BE2C (cell line): ENCODE data around the gene LRCOL1.

Source experiments
- DNase-seq: peaks from one replicate; pipeline ENCODE4 v3.0.0-alpha.2; 2020
- H3K27me3 ChIP-seq: fragments of 250-450 bp; sonication (Bioruptor Pico); 2 replicates; pipeline ENCODE4 v1.5.1; 2020; ENCODE audit warnings: mild to moderate bottlenecking
- H3K36me3 ChIP-seq: fragments of 250-450 bp; sonication (Bioruptor Pico); 2 replicates; pipeline ENCODE4 v1.5.1; 2020; ENCODE audit warnings: mild to moderate bottlenecking
- H3K4me1 ChIP-seq: fragments of 250-450 bp; sonication (Bioruptor Pico); 2 replicates; pipeline ENCODE4 v1.5.1; 2020
- H3K4me3 ChIP-seq: 2 replicates; pipeline ENCODE4 v1.5.1; 2011; ENCODE audit warnings: low read depth, low read length
- H3K9me3 ChIP-seq: fragments of 250-450 bp; sonication (Bioruptor Pico); 2 replicates; pipeline ENCODE4 v1.5.1; 2020
- CTCF ChIP-seq: IDR thresholded peaks from 2 replicates; pipeline ENCODE4 v1.5.1; 2012; ENCODE audit warnings: mild to moderate bottlenecking, low read depth, low read length

The LRCOL1 gene

GRCh38 chr12:132570635-132571034, 39.7 kb downstream of the LRCOL1 start:
- no peaks in the 10 kb centered on the region for H3K9me3 ChIP-seq
- no peaks in the 10 kb centered on the region; the same call in none of the 2 replicates for H3K36me3 ChIP-seq
- H3K27me3 ChIP-seq, result no peaks in the 10 kb centered on the region
- no peak overlapping the region for H3K4me3 ChIP-seq
- no peak for TF ChIP-seq CTCF
- DNase-seq, result no peak
- no peaks in the 10 kb centered on the region for H3K4me1 ChIP-seq

GRCh38 chr12:132569856-132570480, 40.4 kb downstream of the LRCOL1 start:
- no peak for TF ChIP-seq CTCF
- H3K27me3 ChIP-seq, result no peaks in the 10 kb centered on the region
- DNase-seq, result no peak
- H3K4me1 ChIP-seq, result no peaks in the 10 kb centered on the region
- no peaks in the 10 kb centered on the region for H3K9me3 ChIP-seq
- H3K36me3 ChIP-seq, result no peaks in the 10 kb centered on the region; the same call in none of the 2 replicates
- no peak overlapping the region for H3K4me3 ChIP-seq

- no peaks in the 10 kb centered on the region for H3K4me1 ChIP-seq
- DNase-seq, result no peak
- no peak overlapping the region for H3K4me3 ChIP-seq
- no peaks in the 10 kb centered on the region; the same call in 1 of the 2 replicates for H3K36me3 ChIP-seq
- no peak for TF ChIP-seq CTCF
- H3K27me3 ChIP-seq, result no peaks in the 10 kb centered on the region
- H3K9me3 ChIP-seq, result no peaks in the 10 kb centered on the region
Measured at GRCh38 chr12:132568826-132569480, 41.4 kb downstream of the LRCOL1 start.

- Histone ChIP-seq H3K4me1 (no peaks in the 10 kb centered on the region), H3K36me3 (no peaks in the 10 kb centered on the region; the same call in 1 of the 2 replicates), H3K9me3 (no peaks in the 10 kb centered on the region), H3K27me3 (no peaks in the 10 kb centered on the region), H3K4me3 (no peak overlapping the region)
- TF ChIP-seq CTCF, result no peak
- no peak for DNase-seq
Measured at GRCh38 chr12:132568301-132568700, 42.1 kb downstream of the LRCOL1 start.

- TF ChIP-seq CTCF, result no peak
Measured at GRCh38 chr12:132566516-132567131, 43.8 kb downstream of the LRCOL1 start.

GRCh38 chr12:132565365-132565764, 45.0 kb downstream of the LRCOL1 start:
- Histone ChIP-seq H3K4me3 (no peak overlapping the region), H3K36me3 (no peaks in the 10 kb centered on the region), H3K4me1 (no peaks in the 10 kb centered on the region), H3K27me3 (peaks cover 5% of the 10 kb centered on the region), H3K9me3 (no peaks in the 10 kb centered on the region)
- DNase-seq, result no peak
- TF ChIP-seq CTCF, result no peak

More at GRCh38 chr12:132566516-132567131, 43.8 kb downstream of the LRCOL1 start:
- H3K9me3 ChIP-seq, result no peaks in the 10 kb centered on the region
- no peaks in the 10 kb centered on the region for H3K36me3 ChIP-seq
- H3K4me1 ChIP-seq, result no peaks in the 10 kb centered on the region
- no peaks in the 10 kb centered on the region for H3K27me3 ChIP-seq
- no peak overlapping the region for H3K4me3 ChIP-seq
- DNase-seq, result no peak
